ENCODE measurements around the gene FOXP4. TPM values are rescaled to one million over a fixed set of nuclear protein-coding genes. Genes with fewer than 3 reads are reported as not detected.

Gene FOXP4
- total RNA-seq, 1 experiment from 2014 or later = 10.7 TPM

GRCh38 chr6:41530476-41530875 is 15.7 kb upstream of the FOXP4 start:
- no peak for DNase-seq
- no peak overlapping the region for H3K4me3 ChIP-seq (ENCODE audit: insufficient read depth, low read depth, low read length)
- H3K36me3 ChIP-seq (replicated peaks; ENCODE audit: control insufficient read depth, insufficient read depth, low read length) = no peaks in the 10 kb centered on the region
- H3K27me3 ChIP-seq (ENCODE audit: control insufficient read depth, insufficient read depth, low read length) = peaks cover 19% of the 10 kb centered on the region

GRCh38 chr6:41531016-41531415 is 15.2 kb upstream of the FOXP4 start:
- no peak overlapping the region for H3K4me3 ChIP-seq (ENCODE audit: insufficient read depth, low read depth, low read length)
- no peak for DNase-seq
- no peaks in the 10 kb centered on the region for H3K36me3 ChIP-seq (replicated peaks; ENCODE audit: control insufficient read depth, insufficient read depth, low read length)
- H3K27me3 ChIP-seq (ENCODE audit: control insufficient read depth, insufficient read depth, low read length) = peaks cover 19% of the 10 kb centered on the region

- DNase-seq = peak; percentile 59
- no peak overlapping the region for H3K4me3 ChIP-seq (ENCODE audit: insufficient read depth, low read depth, low read length)
- no peaks in the 10 kb centered on the region for H3K36me3 ChIP-seq (replicated peaks; ENCODE audit: control insufficient read depth, insufficient read depth, low read length)
- H3K27me3 ChIP-seq (ENCODE audit: control insufficient read depth, insufficient read depth, low read length) = peaks cover 18% of the 10 kb centered on the region
Measured at GRCh38 chr6:41531591-41532582, 14.3 kb upstream of the FOXP4 start.

- DNase-seq = no peak
- H3K27me3 ChIP-seq (ENCODE audit: control insufficient read depth, insufficient read depth, low read length) = no peaks in the 10 kb centered on the region; the same call in 1 of the 2 replicates
- H3K4me3 ChIP-seq (ENCODE audit: insufficient read depth, low read depth, low read length) = no peak overlapping the region
- no peaks in the 10 kb centered on the region for H3K36me3 ChIP-seq (replicated peaks; ENCODE audit: control insufficient read depth, insufficient read depth, low read length)
Measured at GRCh38 chr6:41535766-41536165, 10.4 kb upstream of the FOXP4 start.

GRCh38 chr6:41536795-41537758 is 9.1 kb upstream of the FOXP4 start:
- H3K4me3 ChIP-seq (ENCODE audit: insufficient read depth, low read depth, low read length) = no peak overlapping the region
- no peaks in the 10 kb centered on the region for H3K36me3 ChIP-seq (replicated peaks; ENCODE audit: control insufficient read depth, insufficient read depth, low read length)
- peaks cover 4% of the 10 kb centered on the region; the same call in 1 of the 2 replicates for H3K27me3 ChIP-seq (ENCODE audit: control insufficient read depth, insufficient read depth, low read length)
- DNase-seq = no peak

- Histone ChIP-seq H3K4me3 (ENCODE audit: insufficient read depth, low read depth, low read length) (no peak overlapping the region), H3K36me3 (replicated peaks; ENCODE audit: control insufficient read depth, insufficient read depth, low read length) (no peaks in the 10 kb centered on the region), H3K27me3 (ENCODE audit: control insufficient read depth, insufficient read depth, low read length) (peaks cover 10% of the 10 kb centered on the region; the same call in 1 of the 2 replicates)
- no peak for DNase-seq
Measured at GRCh38 chr6:41538556-41539182, 7.5 kb upstream of the FOXP4 start.

GRCh38 chr6:41539204-41539603 is 7.0 kb upstream of the FOXP4 start:
- H3K27me3 ChIP-seq (ENCODE audit: control insufficient read depth, insufficient read depth, low read length) = peaks cover 16% of the 10 kb centered on the region
- no peak overlapping the region for H3K4me3 ChIP-seq (ENCODE audit: insufficient read depth, low read depth, low read length)
- no peaks in the 10 kb centered on the region for H3K36me3 ChIP-seq (replicated peaks; ENCODE audit: control insufficient read depth, insufficient read depth, low read length)
- DNase-seq = no peak

- Histone ChIP-seq H3K36me3 (replicated peaks; ENCODE audit: control insufficient read depth, insufficient read depth, low read length) (no peaks in the 10 kb centered on the region), H3K4me3 (ENCODE audit: insufficient read depth, low read depth, low read length) (no peak overlapping the region), H3K27me3 (ENCODE audit: control insufficient read depth, insufficient read depth, low read length) (peaks cover 31% of the 10 kb centered on the region)
- DNase-seq = no peak
Measured at GRCh38 chr6:41541364-41541763, 4.8 kb upstream of the FOXP4 start.

- H3K36me3 ChIP-seq (replicated peaks; ENCODE audit: control insufficient read depth, insufficient read depth, low read length) = no peaks in the 10 kb centered on the region
- H3K4me3 ChIP-seq (ENCODE audit: insufficient read depth, low read depth, low read length) = no peak overlapping the region
- no peak for DNase-seq
- H3K27me3 ChIP-seq (ENCODE audit: control insufficient read depth, insufficient read depth, low read length) = peaks cover 40% of the 10 kb centered on the region
Measured at GRCh38 chr6:41543087-41543486, 3.1 kb upstream of the FOXP4 start.

- peaks cover 61% of the 10 kb centered on the region for H3K27me3 ChIP-seq (ENCODE audit: control insufficient read depth, insufficient read depth, low read length)
- H3K4me3 ChIP-seq (ENCODE audit: insufficient read depth, low read depth, low read length) = peak overlapping the region; percentile 64
- DNase-seq = peak; percentile 53
- no peaks in the 10 kb centered on the region for H3K36me3 ChIP-seq (replicated peaks; ENCODE audit: control insufficient read depth, insufficient read depth, low read length)
Measured at GRCh38 chr6:41545247-41545702, 906 bp upstream of the FOXP4 start.

- peak overlapping the region; percentile 68 for H3K4me3 ChIP-seq (ENCODE audit: insufficient read depth, low read depth, low read length)
- no peaks in the 10 kb centered on the region for H3K36me3 ChIP-seq (replicated peaks; ENCODE audit: control insufficient read depth, insufficient read depth, low read length)
- H3K27me3 ChIP-seq (ENCODE audit: control insufficient read depth, insufficient read depth, low read length) = peaks cover 69% of the 10 kb centered on the region
- no peak for DNase-seq
Measured at GRCh38 chr6:41546475-41546865, 289 bp downstream of the FOXP4 start.

- Histone ChIP-seq H3K36me3 (replicated peaks; ENCODE audit: control insufficient read depth, insufficient read depth, low read length) (no peaks in the 10 kb centered on the region), H3K27me3 (ENCODE audit: control insufficient read depth, insufficient read depth, low read length) (peaks cover 76% of the 10 kb centered on the region), H3K4me3 (ENCODE audit: insufficient read depth, low read depth, low read length) (peak overlapping the region; percentile 68)
- peak; percentile 85 for DNase-seq
Measured at GRCh38 chr6:41546866-41547798, 951 bp downstream of the FOXP4 start.

GRCh38 chr6:41547799-41548097 is 1.6 kb downstream of the FOXP4 start:
- Histone ChIP-seq H3K36me3 (replicated peaks; ENCODE audit: control insufficient read depth, insufficient read depth, low read length) (no peaks in the 10 kb centered on the region), H3K27me3 (ENCODE audit: control insufficient read depth, insufficient read depth, low read length) (peaks cover 82% of the 10 kb centered on the region), H3K4me3 (ENCODE audit: insufficient read depth, low read depth, low read length) (peak overlapping the region; percentile 68)
- DNase-seq = no peak

All from H7 (cell line).